SK-N-SH (cell line): ENCODE measurements around the gene LCMT2. TPM values are rescaled to one million over a fixed set of nuclear protein-coding genes. Genes with fewer than 3 reads are reported as not detected.
A peak's percentile ranks its signal among the peaks of the same experiment; 100 is the strongest.

Experiments
- CTCF ChIA-PET: fragments of 300-600, 350-600 bp; formaldehyde crosslinking; extraction: SDS; loops from one replicate; lab custom pipeline; 2021; lab: Yijun Ruan, JAX
- POLR2A ChIA-PET: fragments of 350-600 bp; sonication (Branson Sonifier 250); formaldehyde crosslinking; extraction: SDS; loops from one replicate; lab custom pipeline; 2020; ENCODE audit warnings: antibody characterized with exemption, inconsistent platforms; lab: Yijun Ruan, JAX
- DNase-seq: peaks from one replicate; pipeline ENCODE4 v3.0.0; 2012
- H2AFZ ChIP-seq: fragments of 200-600 bp; sonication (generic); 2 replicates; pipeline ENCODE4 v1.8.1; 2016; ENCODE audit warnings: antibody characterized with exemption, mild to moderate bottlenecking, low read depth
- H3F3A ChIP-seq: fragments of 200-600 bp; sonication (generic); replicated peaks from 2 replicates; pipeline ENCODE3; 2016; ENCODE audit warnings: antibody characterized with exemption, mild to moderate bottlenecking; ENCODE audit not compliant: insufficient read depth
- H3K27ac ChIP-seq, 2 experiments: fragments of 200-500 bp in 1 of 2; fragments of 200-600 bp in 1 of 2; sonication (Bioruptor generic) in 1 of 2; sonication (generic), shearing (Covaris generic) in 1 of 2; 2 replicates each; pipeline versions ENCODE4 v1.5.1 to v1.6.1; 2014 to 2016; ENCODE audit warnings: low read depth in 2 of 2, inconsistent platforms in 1 of 2, low read length in 1 of 2, mild to moderate bottlenecking in 1 of 2, mixed read lengths in 1 of 2
- H3K27me3 ChIP-seq: fragments of 200-600 bp; sonication (generic), shearing (Covaris generic); 2 replicates; pipeline ENCODE4 v1.6.1; 2016; ENCODE audit warnings: mixed run types; ENCODE audit not compliant: insufficient read depth
- H3K36me3 ChIP-seq, 2 experiments: fragments of 200-500 bp in 1 of 2; fragments of 200-600 bp in 1 of 2; sonication (Bioruptor generic) in 1 of 2; sonication (generic) in 1 of 2; replicated peaks in 1 of 2; 2 replicates each; pipeline versions ENCODE3 to v1.5.1; 2014 to 2016; ENCODE audit warnings: low read length in 1 of 2, mild to moderate bottlenecking in 1 of 2; ENCODE audit not compliant: insufficient read depth in 2 of 2, control insufficient read depth in 1 of 2
- H3K4me1 ChIP-seq, 2 experiments: fragments of 200-500 bp in 1 of 2; fragments of 200-600 bp in 1 of 2; sonication (Bioruptor generic) in 1 of 2; sonication (generic), shearing (Covaris generic) in 1 of 2; 2 replicates each; pipeline versions ENCODE4 v1.5.1 to v1.6.1; 2014 to 2016; ENCODE audit warnings: low read depth in 1 of 2, low read length in 1 of 2, mixed run types in 1 of 2; ENCODE audit not compliant: insufficient read depth in 2 of 2, control insufficient read depth in 1 of 2
- H3K4me2 ChIP-seq: fragments of 200-600 bp; sonication (generic), shearing (Covaris generic); 2 replicates; pipeline ENCODE4 v1.6.1; 2017; ENCODE audit warnings: mixed run types
- H3K4me3 ChIP-seq, 2 experiments: fragments of 200-500 bp in 1 of 2; fragments of 200-600 bp in 1 of 2; sonication (Bioruptor generic) in 1 of 2; sonication (generic), shearing (Covaris generic) in 1 of 2; 2 replicates each; pipeline versions ENCODE4 v1.5.1 to v1.8.1; 2014 to 2016; ENCODE audit warnings: low read depth in 2 of 2, inconsistent platforms in 1 of 2, low read length in 1 of 2, mild to moderate bottlenecking in 1 of 2, mixed read lengths in 1 of 2, moderate library complexity in 1 of 2
- H3K79me2 ChIP-seq: fragments of 200-600 bp; sonication (generic); 2 replicates; pipeline ENCODE4 v1.8.1; 2017; ENCODE audit warnings: mild to moderate bottlenecking; ENCODE audit not compliant: insufficient read depth
- H3K9ac ChIP-seq: fragments of 200-600 bp; sonication (generic); 2 replicates; pipeline ENCODE4 v1.6.1; 2017; ENCODE audit warnings: mixed run types
- H3K9me2 ChIP-seq: fragments of 200-600 bp; sonication (generic); 2 replicates; pipeline ENCODE4 v1.6.1; 2017; ENCODE audit warnings: mixed run types
- H3K9me3 ChIP-seq: fragments of 200-600 bp; sonication (generic); 2 replicates; pipeline ENCODE4 v1.6.1; 2017; ENCODE audit warnings: mixed run types, mild to moderate bottlenecking, moderate library complexity
- H4K20me1 ChIP-seq: fragments of 200-600 bp; sonication (generic); 2 replicates; pipeline ENCODE4 v1.6.1; 2017; ENCODE audit warnings: mild to moderate bottlenecking, mixed run types; ENCODE audit not compliant: insufficient read depth
- CHD2 ChIP-seq: fragments of 150-350 bp; IDR thresholded peaks from 2 replicates; pipeline ENCODE4 v1.6.1; 2018; ENCODE audit warnings: low read length; ENCODE audit not compliant: partially characterized antibody
- CTCF ChIP-seq: fragments of 200-600 bp; sonication (generic); IDR thresholded peaks from 2 replicates; pipeline ENCODE4 v1.6.1; 2017; ENCODE audit warnings: antibody characterized with exemption, mild to moderate bottlenecking, moderate library complexity
- ELF1 ChIP-seq: IDR thresholded peaks from 2 replicates; pipeline ENCODE4 v1.4.0; 2012
- EP300 ChIP-seq, 2 experiments: IDR thresholded peaks; 2 replicates each; pipeline versions ENCODE4 v1.4.0 to v1.6.1; 2012; ENCODE audit warnings: borderline replicate concordance in 1 of 2, low read depth in 1 of 2, low read length in 1 of 2
- FOSL2 ChIP-seq: IDR thresholded peaks from 2 replicates; pipeline ENCODE4 v1.4.0; 2012; ENCODE audit warnings: low read depth, mild to moderate bottlenecking, moderate library complexity, borderline replicate concordance
- GATA2 ChIP-seq: sonication (generic); formaldehyde crosslinking; IDR thresholded peaks from 2 replicates; pipeline ENCODE4 v1.5.0; 2020; ENCODE audit warnings: mild to moderate bottlenecking, missing genetic modification reagents
- IRF3 ChIP-seq: fragments of 150-350 bp; IDR thresholded peaks from 2 replicates; pipeline ENCODE4 v1.6.1; 2016; ENCODE audit warnings: mild to moderate bottlenecking, low read depth, low read length
- MEF2A ChIP-seq: IDR thresholded peaks from 2 replicates; pipeline ENCODE4 v1.4.0; 2012; ENCODE audit warnings: low read depth, borderline replicate concordance
- NRF1 ChIP-seq: IDR thresholded peaks from 2 replicates; pipeline ENCODE4 v1.6.1; 2012; ENCODE audit warnings: low read depth, mild to moderate bottlenecking, low read length
- POLR2AphosphoS5 ChIP-seq: IDR thresholded peaks from 2 replicates; pipeline ENCODE4 v1.6.1; 2012; ENCODE audit warnings: low read depth, low read length
- RAD21 ChIP-seq: IDR thresholded peaks from 2 replicates; pipeline ENCODE4 v1.6.1; 2012; ENCODE audit warnings: mild to moderate bottlenecking, low read length
- RXRA ChIP-seq: IDR thresholded peaks from 2 replicates; pipeline ENCODE4 v1.4.0; 2012; ENCODE audit warnings: low read depth, mild to moderate bottlenecking, borderline replicate concordance
- TEAD4 ChIP-seq: IDR thresholded peaks from 2 replicates; pipeline ENCODE4 v1.4.0; 2012; ENCODE audit warnings: mild to moderate bottlenecking, borderline replicate concordance; ENCODE audit not compliant: insufficient read depth
- YY1 ChIP-seq: IDR thresholded peaks from 2 replicates; pipeline ENCODE4 v1.4.0; 2012; ENCODE audit warnings: low read depth, mild to moderate bottlenecking
- WGBS: methylation state at CpG from one replicate; pipeline ENCODE4 v1.1.6; 2017; ENCODE audit warnings: low lambda C conversion rate; 5-methylcytosine and 5-hydroxymethylcytosine counted together
- polyA plus RNA-seq, 3 experiments: library from polyadenylated mRNA; depleted of rRNA; stranded (reverse); fragments of >200 nt; gene quantifications; 2 replicates each; pipeline ENCODE4 v1.2.3, GENCODE V29; 2012
- TF ChIP-seq, protein P1 (sequence below): IDR thresholded peaks from 2 replicates; pipeline ENCODE4; 2012
- TF ChIP-seq, protein P2 (sequence below): fragments of 150-350 bp; IDR thresholded peaks from 2 replicates; pipeline ENCODE4 v1.6.1; 2017; ENCODE audit warnings: antibody characterized with exemption, low read length, low read depth, borderline replicate concordance
- TF ChIP-seq, protein P3 (sequence below): IDR thresholded peaks from 2 replicates; pipeline ENCODE4 v1.4.0; 2012; ENCODE audit warnings: low read depth, borderline replicate concordance

LCMT2 gene
- polyA plus RNA-seq, 1 of the 3 experiments (the other 2 are of a cell fraction): 7.1 TPM

DNA sequence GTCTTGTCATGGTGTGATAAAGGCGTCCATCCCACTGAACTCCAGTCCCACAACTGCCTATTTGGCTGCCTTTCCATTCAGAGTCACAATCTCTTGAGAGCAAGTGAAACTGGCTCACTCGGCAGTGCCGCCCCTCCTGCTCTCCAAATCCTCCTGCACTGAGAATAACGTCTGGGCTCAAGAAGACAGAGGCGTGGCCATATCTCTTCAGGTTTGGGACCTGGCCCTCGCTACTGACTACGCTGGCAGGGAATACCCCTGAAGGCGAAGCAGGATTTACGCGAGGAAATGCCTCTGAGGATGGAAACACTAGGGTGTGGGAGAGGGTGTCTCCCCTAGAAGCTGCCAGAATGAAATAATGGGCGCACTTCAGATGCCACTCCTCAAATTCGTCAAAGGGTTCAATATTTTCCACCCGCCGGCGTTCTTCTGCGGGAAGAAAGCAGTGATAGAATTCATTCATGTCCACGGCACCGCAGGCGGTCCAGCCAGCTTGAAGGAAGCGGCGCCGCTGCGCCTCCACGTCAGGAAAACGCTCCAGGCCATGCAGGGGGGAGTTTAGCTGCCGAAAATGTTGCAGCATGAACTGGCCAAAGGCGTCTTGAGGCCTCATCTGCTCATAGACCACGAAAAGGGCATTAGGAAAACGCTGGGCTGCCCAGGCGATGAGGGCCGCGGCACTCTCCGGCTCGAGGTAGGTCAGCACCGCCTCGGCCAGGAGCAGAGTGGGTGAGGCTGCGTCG lies 985 bp downstream of the LCMT2 start:
- TF ChIP-seq, protein P1, sequence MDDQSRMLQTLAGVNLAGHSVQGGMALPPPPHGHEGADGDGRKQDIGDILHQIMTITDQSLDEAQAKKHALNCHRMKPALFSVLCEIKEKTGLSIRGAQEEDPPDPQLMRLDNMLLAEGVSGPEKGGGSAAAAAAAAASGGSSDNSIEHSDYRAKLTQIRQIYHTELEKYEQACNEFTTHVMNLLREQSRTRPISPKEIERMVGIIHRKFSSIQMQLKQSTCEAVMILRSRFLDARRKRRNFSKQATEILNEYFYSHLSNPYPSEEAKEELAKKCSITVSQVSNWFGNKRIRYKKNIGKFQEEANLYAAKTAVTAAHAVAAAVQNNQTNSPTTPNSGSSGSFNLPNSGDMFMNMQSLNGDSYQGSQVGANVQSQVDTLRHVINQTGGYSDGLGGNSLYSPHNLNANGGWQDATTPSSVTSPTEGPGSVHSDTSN: no peak
- TF ChIP-seq, all 33 proteins: peak for 0
- H2AFZ ChIP-seq: peak overlapping the region; percentile 91
- no peak for DNase-seq
- peak overlapping the region; percentile 80 for H3K9ac ChIP-seq
- peaks cover 14 to 21% of the 10 kb centered on the region in 2 experiments for H3K36me3 ChIP-seq
- peak overlapping the region; percentile 76 to 88 for H3K4me3 ChIP-seq
- H3K9me3 ChIP-seq: no peaks in the 10 kb centered on the region
- no peaks in the 10 kb centered on the region for H3F3A ChIP-seq
- no peaks in the 10 kb centered on the region for H3K27me3 ChIP-seq
- WGBS: 23% methylated on average over 14 of the region's 38 CpGs
- H4K20me1 ChIP-seq: no peaks in the 10 kb centered on the region
- peak overlapping the region; percentile 96 for H3K4me2 ChIP-seq
- ChIA-PET CTCF (interaction anchor here (0.8 to 6.8 kb wide), 2 partner anchors 44 to 104 kb away, joined by 4 to 22 read pairs; no protein-coding TSS in a partner anchor), POLR2A (interaction anchor here (1.1 kb wide), 1 partner anchor 73 kb away, joined by 3 read pairs; no protein-coding TSS in a partner anchor)
- no peaks in the 10 kb centered on the region for H3K9me2 ChIP-seq
- H3K27ac ChIP-seq: peak overlapping the region; percentile 80 to 96
- H3K79me2 ChIP-seq: peaks cover 18% of the 10 kb centered on the region
- peaks cover 6 to 13% of the 10 kb centered on the region in 2 experiments; a peak in 3 of 4 replicates for H3K4me1 ChIP-seq

DNA sequence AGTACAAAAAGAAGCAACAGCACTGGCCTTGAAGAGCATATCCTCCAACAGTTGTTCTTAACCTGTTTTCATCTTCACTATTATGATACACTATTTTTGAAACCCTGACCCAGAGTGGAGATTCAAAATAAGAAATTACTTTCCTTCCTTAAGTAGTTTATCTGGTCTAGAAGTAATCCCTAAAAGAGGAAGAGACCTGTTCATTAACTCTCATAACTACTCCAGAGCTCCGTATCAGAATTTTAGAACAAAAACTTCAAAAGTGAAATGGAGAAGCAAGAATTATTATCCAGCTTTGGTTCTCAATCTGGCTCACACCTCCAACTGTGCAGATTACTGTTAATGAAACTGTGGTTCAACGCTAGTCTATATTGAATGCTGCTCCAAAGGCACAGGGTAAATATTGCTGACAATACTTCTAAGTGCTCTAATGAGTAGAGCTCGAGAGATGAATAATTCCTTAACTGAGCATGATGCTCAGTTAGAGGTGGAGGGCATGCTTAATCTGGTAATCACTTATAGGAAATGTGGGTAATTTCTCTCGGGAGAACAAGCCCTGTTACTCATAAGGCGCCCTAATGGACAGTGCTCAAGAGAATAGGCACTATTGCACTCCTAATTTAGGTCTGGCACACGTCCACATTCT lies 5.2 kb downstream of the LCMT2 start:
- TF ChIP-seq IRF3: no peak
- TF ChIP-seq RAD21: no peak
- no peak for TF ChIP-seq CHD2
- no peak for TF ChIP-seq MEF2A
- no peak for TF ChIP-seq FOSL2
- TF ChIP-seq CTCF: no peak
- TF ChIP-seq RXRA: no peak
- TF ChIP-seq ELF1: no peak
- TF ChIP-seq GATA2 (CRISPR knock-in tag): no peak
- TF ChIP-seq NRF1: no peak
- TF ChIP-seq TEAD4: no peak
- TF ChIP-seq, protein P2, sequence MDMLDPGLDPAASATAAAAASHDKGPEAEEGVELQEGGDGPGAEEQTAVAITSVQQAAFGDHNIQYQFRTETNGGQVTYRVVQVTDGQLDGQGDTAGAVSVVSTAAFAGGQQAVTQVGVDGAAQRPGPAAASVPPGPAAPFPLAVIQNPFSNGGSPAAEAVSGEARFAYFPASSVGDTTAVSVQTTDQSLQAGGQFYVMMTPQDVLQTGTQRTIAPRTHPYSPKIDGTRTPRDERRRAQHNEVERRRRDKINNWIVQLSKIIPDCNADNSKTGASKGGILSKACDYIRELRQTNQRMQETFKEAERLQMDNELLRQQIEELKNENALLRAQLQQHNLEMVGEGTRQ: no peak
- TF ChIP-seq, protein P3, sequence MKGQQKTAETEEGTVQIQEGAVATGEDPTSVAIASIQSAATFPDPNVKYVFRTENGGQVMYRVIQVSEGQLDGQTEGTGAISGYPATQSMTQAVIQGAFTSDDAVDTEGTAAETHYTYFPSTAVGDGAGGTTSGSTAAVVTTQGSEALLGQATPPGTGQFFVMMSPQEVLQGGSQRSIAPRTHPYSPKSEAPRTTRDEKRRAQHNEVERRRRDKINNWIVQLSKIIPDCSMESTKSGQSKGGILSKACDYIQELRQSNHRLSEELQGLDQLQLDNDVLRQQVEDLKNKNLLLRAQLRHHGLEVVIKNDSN: no peak
- no peak for TF ChIP-seq EP300 (IDR thresholded peaks at IDR 0.05; ENCODE audit: borderline replicate concordance in 1 of 2, low read depth in 1 of 2, low read length in 1 of 2)
- TF ChIP-seq POLR2AphosphoS5: no peak
- no peak for TF ChIP-seq YY1
- Histone ChIP-seq H3K4me2 (no peak overlapping the region), H3K36me3 (peaks cover 8 to 18% of the 10 kb centered on the region in 2 experiments), H3K4me1 (peaks cover 6 to 13% of the 10 kb centered on the region in 2 experiments; a peak in 3 of 4 replicates), H3K4me3 (no peak overlapping the region), H2AFZ (no peak overlapping the region), H3K27ac (no peak overlapping the region), H3K9me3 (no peaks in the 10 kb centered on the region), H3K27me3 (no peaks in the 10 kb centered on the region), H4K20me1 (no peaks in the 10 kb centered on the region), H3K9me2 (no peaks in the 10 kb centered on the region), H3F3A (no peaks in the 10 kb centered on the region), H3K79me2 (peaks cover 18% of the 10 kb centered on the region), H3K9ac (no peak overlapping the region)
- POLR2A ChIA-PET: no interaction called here
- DNase-seq: no peak
- CTCF ChIA-PET: interaction anchor here (0.9 to 6.8 kb wide), 3 partner anchors 18 to 121 kb away, joined by 3 to 22 read pairs (median 4); no protein-coding TSS in a partner anchor
- WGBS: 73% methylated on average over 6 of the region's 6 CpGs
